Esophagus (tissue), 2 donors: Measurements from ENCODE around the gene PDZRN3. TPM values are rescaled to one million over a fixed set of nuclear protein-coding genes. Genes with fewer than 3 reads are reported as not detected.

ENCODE experiments used
- H3K27ac ChIP-seq, 2 donors: one replicate each; pipeline ENCODE4 v1.5.1; 2013; ENCODE audit warnings: low read depth in 2 of 2, mild to moderate bottlenecking in 2 of 2, inconsistent platforms in 1 of 2, low read length in 1 of 2, moderate library complexity in 1 of 2
- H3K27me3 ChIP-seq, 2 donors: one replicate each; pipeline ENCODE4 v1.6.1; 2013; ENCODE audit warnings: low read length in 2 of 2, control low read depth in 1 of 2, mild to moderate bottlenecking in 1 of 2; ENCODE audit not compliant: insufficient read depth in 2 of 2, control insufficient read depth in 1 of 2
- H3K36me3 ChIP-seq, 2 donors: one replicate each; pipeline ENCODE4 v1.6.1; 2013; ENCODE audit warnings: low read length in 1 of 2; ENCODE audit not compliant: control insufficient read depth in 2 of 2, insufficient read depth in 2 of 2
- H3K4me1 ChIP-seq, 2 donors: one replicate each; pipeline ENCODE4 v1.6.1; 2013; ENCODE audit warnings: low read length in 1 of 2; ENCODE audit not compliant: control insufficient read depth in 2 of 2, insufficient read depth in 2 of 2
- H3K4me3 ChIP-seq, 2 donors: one replicate each; pipeline ENCODE4 v1.5.1; 2013; ENCODE audit warnings: low read length in 2 of 2, mild to moderate bottlenecking in 2 of 2, low read depth in 1 of 2, moderate library complexity in 1 of 2
- H3K9me3 ChIP-seq, 2 donors: one replicate each; pipeline ENCODE4 v1.6.1; 2013; ENCODE audit warnings: mild to moderate bottlenecking in 2 of 2, low read depth in 1 of 2, low read length in 1 of 2, moderate library complexity in 1 of 2; ENCODE audit not compliant: control insufficient read depth in 2 of 2, insufficient read depth in 1 of 2
- WGBS, 2 donors: extraction: QIAGEN DNeasy Blood & Tissue Kit; methylation state at CpG; one replicate each; pipeline ENCODE4 v1.1.7; 2013; 5-methylcytosine and 5-hydroxymethylcytosine counted together
- polyA plus RNA-seq, 2 donors: library from polyadenylated mRNA; stranded (reverse); fragments of 200-250 nt; gene quantifications; one replicate each; pipeline ENCODE4 v1.2.3, GENCODE V29; 2013
- donor health status: healthy with polysubstance abuse.
- donor health status: Bipolar disorder and iron deficiency.

The PDZRN3 gene
- polyA plus RNA-seq, 2 donors: 13.9 to 17.2 TPM

DNA sequence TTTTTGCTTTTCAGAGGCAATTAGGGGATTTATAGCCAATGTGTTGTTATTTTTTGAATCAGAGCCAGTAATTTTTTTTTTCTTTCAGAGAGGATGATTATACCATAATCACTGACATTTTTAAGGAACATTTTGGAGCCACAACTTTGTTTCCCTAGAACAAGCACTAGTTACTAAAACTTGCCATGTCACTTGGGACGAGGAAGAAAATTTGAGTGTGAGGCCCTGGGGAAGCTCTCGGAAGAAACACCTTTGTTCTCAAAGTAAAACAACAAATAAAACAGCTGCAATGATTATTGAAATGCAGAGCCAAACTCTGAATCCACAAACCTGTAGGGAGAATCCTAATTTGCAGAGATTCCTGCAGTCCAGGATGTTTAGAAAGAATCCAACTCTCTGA, 69.7 kb downstream of the PDZRN3 start:
- H3K36me3 ChIP-seq: no peaks in the 10 kb centered on the region
- H3K4me1 ChIP-seq: no peaks in the 10 kb centered on the region
- H3K9me3 ChIP-seq: no peaks in the 10 kb centered on the region
- H3K27ac ChIP-seq: no peak overlapping the region
- H3K27me3 ChIP-seq: no peaks in the 10 kb centered on the region
- no peak overlapping the region for H3K4me3 ChIP-seq
- WGBS, 2 donors: 80 to 82% methylated on average over 2 of the region's 2 CpGs

DNA sequence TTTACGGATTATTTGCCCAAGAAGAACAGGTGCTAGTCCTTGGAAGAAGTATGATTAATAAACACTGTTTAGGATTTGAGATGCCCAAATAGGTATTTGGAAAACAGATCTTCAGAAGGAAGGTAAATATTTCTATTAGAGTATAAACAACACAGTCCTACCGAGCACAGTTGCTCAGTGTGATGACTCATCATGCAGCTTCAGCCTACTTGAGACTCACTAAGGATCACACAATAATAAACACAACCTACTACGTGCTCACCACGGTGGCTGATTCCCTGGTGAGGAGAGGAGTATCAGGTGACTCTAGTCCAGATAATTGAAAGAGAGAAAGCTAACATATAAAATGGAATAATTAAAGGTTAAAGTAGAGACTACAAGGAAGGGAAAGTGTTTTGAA, 72.0 kb downstream of the PDZRN3 start:
- H3K27ac ChIP-seq: no peak overlapping the region
- WGBS, 2 donors: 42 to 43% methylated on average over 4 of the region's 4 CpGs
- no peak overlapping the region for H3K4me3 ChIP-seq
- no peaks in the 10 kb centered on the region for H3K27me3 ChIP-seq
- no peaks in the 10 kb centered on the region for H3K9me3 ChIP-seq
- H3K36me3 ChIP-seq: no peaks in the 10 kb centered on the region
- H3K4me1 ChIP-seq: no peaks in the 10 kb centered on the region

GRCh38 chr3:73550032-73550431, 74.7 kb downstream of the PDZRN3 start:
- Histone ChIP-seq H3K36me3 (no peaks in the 10 kb centered on the region), H3K4me3 (no peak overlapping the region), H3K9me3 (no peaks in the 10 kb centered on the region), H3K4me1 (no peaks in the 10 kb centered on the region), H3K27me3 (no peaks in the 10 kb centered on the region), H3K27ac (no peak overlapping the region)
- WGBS, 2 donors: 68 to 77% methylated on average over 7 of the region's 7 CpGs

DNA sequence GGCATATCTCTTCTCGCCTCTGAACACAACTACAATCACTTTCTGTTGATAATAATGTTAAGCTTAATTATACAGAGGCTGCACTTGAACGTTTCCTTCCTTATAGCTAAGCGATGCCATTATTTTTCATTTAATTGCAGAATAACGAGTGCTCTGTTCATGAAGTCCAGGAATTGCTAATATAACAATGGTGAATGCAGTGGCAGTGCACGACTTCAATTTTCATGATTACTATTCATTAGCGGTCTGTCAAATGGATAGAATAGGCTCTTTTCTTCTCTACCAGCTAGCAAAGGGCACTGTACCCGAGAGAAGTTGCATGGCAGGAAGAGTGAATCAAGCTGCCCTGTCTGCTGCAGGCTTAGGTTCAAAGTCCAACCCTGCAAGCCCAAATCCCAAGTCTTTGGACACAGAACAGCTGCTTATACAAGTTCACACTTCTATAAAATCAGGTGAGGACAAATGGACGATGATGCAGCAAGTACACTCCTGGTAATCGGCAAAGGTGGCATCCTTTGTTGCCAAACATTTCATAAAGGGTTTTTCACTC, 75.6 kb downstream of the PDZRN3 start:
- H3K4me1 ChIP-seq: no peaks in the 10 kb centered on the region
- WGBS, 2 donors: 70 to 79% methylated on average over 9 of the region's 9 CpGs

DNA sequence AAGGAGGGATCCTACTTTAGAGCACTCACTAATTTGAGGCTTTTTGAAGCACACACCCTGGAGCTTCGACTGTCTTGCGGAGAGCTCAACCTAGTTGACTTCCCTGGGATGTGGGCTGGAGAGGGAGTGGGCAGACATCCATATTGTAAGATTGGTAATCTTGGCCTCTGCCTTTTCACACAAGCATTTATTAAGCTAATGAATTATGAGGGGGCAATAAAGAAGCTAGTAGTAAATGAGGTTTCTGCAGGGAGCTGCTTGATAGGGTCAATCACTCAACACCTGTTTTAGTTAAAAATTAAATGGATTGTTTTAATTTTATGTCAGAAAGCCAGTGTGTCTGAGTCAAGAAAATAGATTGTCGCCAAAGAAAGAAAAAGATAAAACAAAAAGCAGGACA, 76.3 kb downstream of the PDZRN3 start:
- H3K36me3 ChIP-seq: no peaks in the 10 kb centered on the region
- H3K9me3 ChIP-seq: no peaks in the 10 kb centered on the region
- H3K4me3 ChIP-seq: no peak overlapping the region
- H3K27ac ChIP-seq: peak overlapping the region in 1 of 2 donors; percentile 8
- WGBS, 2 donors: 80 to 84% methylated on average over 3 of the region's 3 CpGs
- no peaks in the 10 kb centered on the region for H3K27me3 ChIP-seq
- H3K4me1 ChIP-seq: no peaks in the 10 kb centered on the region

More for the DNA sequence above, 75.6 kb downstream of the PDZRN3 start:
- H3K9me3 ChIP-seq: no peaks in the 10 kb centered on the region
- no peaks in the 10 kb centered on the region for H3K36me3 ChIP-seq
- no peaks in the 10 kb centered on the region for H3K27me3 ChIP-seq
- H3K27ac ChIP-seq: no peak overlapping the region
- no peak overlapping the region for H3K4me3 ChIP-seq

DNA sequence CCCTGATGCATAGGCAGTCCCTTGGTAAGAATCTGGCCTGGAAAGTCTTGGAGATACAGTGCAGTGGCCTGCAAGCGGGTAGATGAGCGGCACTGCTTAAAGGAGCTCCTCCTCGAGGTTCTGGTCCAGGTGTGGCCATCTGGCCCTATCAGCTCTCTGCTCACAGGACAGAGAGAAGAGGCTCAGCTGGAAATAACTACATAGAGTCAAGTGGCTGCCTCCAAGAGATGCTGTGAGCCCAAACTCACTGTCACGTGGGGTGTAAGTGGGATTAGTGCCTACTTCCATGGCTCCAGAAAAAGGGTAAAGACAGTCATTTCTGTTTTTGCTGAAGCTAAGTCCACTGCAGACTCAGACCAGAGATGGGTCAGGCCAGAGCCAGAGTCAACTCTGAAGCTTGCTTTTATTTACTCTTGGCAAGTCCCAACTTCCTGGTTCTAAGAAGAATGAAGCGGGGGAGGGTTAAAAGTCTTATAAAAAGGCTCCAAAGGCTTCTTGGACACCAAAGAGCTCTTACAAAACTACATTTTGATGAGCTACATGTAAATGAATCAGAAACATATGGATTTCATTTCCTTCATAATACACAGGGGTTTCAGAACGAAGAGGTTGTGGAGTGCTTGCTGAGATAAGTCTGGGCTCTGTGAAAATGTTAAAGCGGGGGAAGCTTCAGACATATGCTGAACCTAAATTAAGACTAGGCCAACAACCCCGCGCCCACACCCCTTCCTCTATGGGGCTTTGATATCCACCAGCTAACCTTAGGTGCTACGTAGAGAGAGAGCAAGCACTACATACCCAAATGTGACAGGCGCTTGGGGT, 77.1 kb downstream of the PDZRN3 start:
- no peaks in the 10 kb centered on the region for H3K9me3 ChIP-seq
- no peaks in the 10 kb centered on the region for H3K27me3 ChIP-seq
- no peaks in the 10 kb centered on the region for H3K4me1 ChIP-seq
- H3K27ac ChIP-seq: peak overlapping the region; percentile 33 to 73
- H3K36me3 ChIP-seq: no peaks in the 10 kb centered on the region
- H3K4me3 ChIP-seq: no peak overlapping the region
- WGBS, 2 donors: 68 to 70% methylated on average over 11 of the region's 11 CpGs

DNA sequence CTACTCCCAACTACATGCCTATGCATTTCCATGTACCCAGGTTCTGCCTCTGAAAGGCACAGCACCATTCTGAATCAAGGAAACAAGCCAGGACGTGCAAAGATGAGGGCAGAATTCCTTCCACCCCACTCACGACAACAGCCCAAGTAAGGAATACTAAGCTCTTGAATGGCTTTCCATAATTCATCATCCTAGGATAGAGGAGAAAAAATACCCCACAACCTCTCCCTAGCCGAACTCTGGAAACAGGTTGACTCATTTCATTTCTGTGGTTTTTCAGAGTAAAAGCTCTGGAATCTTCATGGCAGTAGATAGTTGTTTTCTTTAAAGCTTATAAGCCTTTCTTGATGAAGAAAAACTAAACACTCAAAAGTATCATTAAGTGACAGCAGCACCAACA, 77.8 kb downstream of the PDZRN3 start:
- Histone ChIP-seq H3K27ac (peak overlapping the region; percentile 51 to 73), H3K27me3 (no peaks in the 10 kb centered on the region), H3K36me3 (no peaks in the 10 kb centered on the region), H3K4me3 (no peak overlapping the region), H3K4me1 (no peaks in the 10 kb centered on the region), H3K9me3 (no peaks in the 10 kb centered on the region)
- WGBS, 2 donors: 29 to 49% methylated on average over 3 of the region's 3 CpGs

GRCh38 chr3:73543412-73543811, 81.3 kb downstream of the PDZRN3 start:
- H3K36me3 ChIP-seq: no peaks in the 10 kb centered on the region
- WGBS, 2 donors: 67 to 74% methylated on average over 3 of the region's 3 CpGs
- H3K4me1 ChIP-seq: no peaks in the 10 kb centered on the region
- H3K27ac ChIP-seq: no peak overlapping the region
- no peaks in the 10 kb centered on the region for H3K9me3 ChIP-seq
- no peaks in the 10 kb centered on the region for H3K27me3 ChIP-seq
- no peak overlapping the region for H3K4me3 ChIP-seq

DNA sequence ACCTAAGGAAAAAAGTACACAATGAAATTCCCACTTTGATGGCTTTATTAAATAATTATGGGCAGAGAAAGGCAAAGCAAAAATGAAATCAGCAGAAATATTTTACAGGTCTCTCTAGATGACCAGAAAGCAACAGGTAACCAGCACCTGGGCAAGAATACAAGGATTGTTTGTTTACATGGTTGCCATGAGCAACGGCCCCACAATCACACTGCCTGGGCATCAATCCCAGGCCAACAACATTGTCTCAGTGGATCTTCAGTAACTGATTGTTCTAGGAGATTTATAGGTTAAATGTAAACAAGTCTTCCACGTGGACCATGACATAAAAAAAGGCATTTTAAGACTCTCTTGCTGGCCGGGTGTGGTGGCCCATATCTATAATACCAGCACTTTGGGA, 82.6 kb downstream of the PDZRN3 start:
- H3K27ac ChIP-seq: no peak overlapping the region
- no peaks in the 10 kb centered on the region for H3K4me1 ChIP-seq
- no peak overlapping the region for H3K4me3 ChIP-seq
- no peaks in the 10 kb centered on the region for H3K36me3 ChIP-seq
- H3K9me3 ChIP-seq: no peaks in the 10 kb centered on the region
- 14 to 21% methylated on average over 3 of the region's 3 CpGs for WGBS, 2 donors
- no peaks in the 10 kb centered on the region for H3K27me3 ChIP-seq
